Peyer's patch (tissue), 4 donors: ENCODE measurements around the gene UBAC2. TPM values are rescaled to one million over a fixed set of nuclear protein-coding genes. Genes with fewer than 3 reads are reported as not detected.

Source experiments
- DNase-seq, 3 donors: peaks; one replicate each; pipeline ENCODE4 v3.0.0-alpha.2; 2017 to 2019
- H3K27ac ChIP-seq, 4 donors: fragments of 200-600 bp; sonication (generic); one replicate each; pipeline ENCODE4 v1.5.1; 2016 to 2019
- H3K27me3 ChIP-seq, 2 donors: fragments of 200-600 bp; sonication (generic); one replicate each; pipeline ENCODE4 v1.5.1; 2019
- H3K36me3 ChIP-seq, 3 donors: fragments of 200-600 bp; sonication (generic); one replicate each; pipeline ENCODE4 v1.5.1; 2016 to 2019
- H3K4me1 ChIP-seq, 4 donors: fragments of 200-600 bp; sonication (generic); one replicate each; pipeline ENCODE4 v1.5.1; 2016 to 2019
- H3K4me3 ChIP-seq, 4 donors: fragments of 200-600 bp; sonication (generic); 1 replicate in 3 of 4; 2 replicates in 1 of 4; pipeline ENCODE4 v1.5.1; 2016 to 2019; ENCODE audit warnings: mild to moderate bottlenecking in 1 of 4
- H3K9me3 ChIP-seq, 4 donors: fragments of 200-600 bp; sonication (generic); one replicate each; pipeline ENCODE4 v1.5.1; 2016 to 2019; ENCODE audit warnings: mild to moderate bottlenecking in 1 of 4
- CTCF ChIP-seq, 6 experiments: fragments of 450-650 bp in 4 of 6; fragments of 200-600 bp in 2 of 6; sonication (generic) in 1 of 6; IDR thresholded peaks; one replicate each; pipeline ENCODE4 v1.5.1; 2017 to 2019; ENCODE audit warnings: antibody characterized with exemption in 6 of 6, mild to moderate bottlenecking in 3 of 6, moderate library complexity in 1 of 6
- POLR2A ChIP-seq, 2 donors: fragments of 450-650 bp; IDR thresholded peaks; one replicate each; pipeline ENCODE4 v1.5.1; 2017; ENCODE audit warnings: antibody characterized with exemption in 2 of 2, mild to moderate bottlenecking in 2 of 2, moderate library complexity in 2 of 2
- total RNA-seq, 4 donors: library from RNA; depleted of rRNA; stranded (reverse); fragments of >200 nt; gene quantifications; one replicate each; pipeline ENCODE4 v1.1.0, GENCODE V29; 2016

UBAC2 gene
- total RNA-seq, 4 donors from 2014 or later = 38.8 to 67.8 (median 63.4) TPM

- DNase-seq = no peak
- Histone ChIP-seq H3K4me1 (no peaks in the 10 kb centered on the region), H3K9me3 (no peaks in the 10 kb centered on the region), H3K36me3 (no peaks in the 10 kb centered on the region), H3K4me3 (no peak overlapping the region), H3K27me3 (no peaks in the 10 kb centered on the region), H3K27ac (no peak overlapping the region)
- TF ChIP-seq CTCF (IDR thresholded peaks at IDR 0.05) (no peak), POLR2A (IDR thresholded peaks at IDR 0.05) (no peak)
Measured at GRCh38 chr13:99157046-99157445, 43.6 kb upstream of the UBAC2 start.

DNA sequence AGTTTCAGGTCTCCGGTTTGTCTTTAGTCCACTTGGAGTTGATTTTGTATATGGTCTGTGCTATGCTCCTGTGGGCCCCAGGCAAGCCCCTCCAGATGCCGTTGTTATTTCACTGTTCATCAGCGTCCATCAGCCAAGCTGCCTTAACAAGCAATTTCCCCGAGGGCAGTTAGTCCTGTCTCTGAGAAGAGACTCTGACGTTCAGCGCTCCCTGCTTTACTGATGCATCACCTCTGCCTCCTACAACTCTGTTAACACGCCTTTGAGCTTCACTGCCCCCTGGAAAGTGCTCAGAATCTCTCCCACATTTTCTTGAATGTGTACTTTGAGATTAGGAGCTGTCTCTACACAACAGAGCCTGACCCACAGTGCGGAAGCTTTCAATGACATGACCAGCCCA lies 41.8 kb upstream of the UBAC2 start:
- TF ChIP-seq POLR2A (IDR thresholded peaks at IDR 0.05) (no peak), CTCF (IDR thresholded peaks at IDR 0.05) (no peak)
- no peak overlapping the region for H3K27ac ChIP-seq
- no peak overlapping the region for H3K4me3 ChIP-seq
- H3K36me3 ChIP-seq = no peaks in the 10 kb centered on the region
- H3K27me3 ChIP-seq = no peaks in the 10 kb centered on the region
- H3K4me1 ChIP-seq = no peaks in the 10 kb centered on the region
- DNase-seq = no peak
- no peaks in the 10 kb centered on the region for H3K9me3 ChIP-seq

- DNase-seq = no peak
- Histone ChIP-seq H3K4me1 (no peaks in the 10 kb centered on the region), H3K9me3 (no peaks in the 10 kb centered on the region), H3K27ac (no peak overlapping the region), H3K27me3 (no peaks in the 10 kb centered on the region), H3K36me3 (no peaks in the 10 kb centered on the region), H3K4me3 (no peak overlapping the region)
- TF ChIP-seq POLR2A (IDR thresholded peaks at IDR 0.05) (no peak), CTCF (IDR thresholded peaks at IDR 0.05) (no peak)
Measured at GRCh38 chr13:99159331-99160061, 41.2 kb upstream of the UBAC2 start.

DNA sequence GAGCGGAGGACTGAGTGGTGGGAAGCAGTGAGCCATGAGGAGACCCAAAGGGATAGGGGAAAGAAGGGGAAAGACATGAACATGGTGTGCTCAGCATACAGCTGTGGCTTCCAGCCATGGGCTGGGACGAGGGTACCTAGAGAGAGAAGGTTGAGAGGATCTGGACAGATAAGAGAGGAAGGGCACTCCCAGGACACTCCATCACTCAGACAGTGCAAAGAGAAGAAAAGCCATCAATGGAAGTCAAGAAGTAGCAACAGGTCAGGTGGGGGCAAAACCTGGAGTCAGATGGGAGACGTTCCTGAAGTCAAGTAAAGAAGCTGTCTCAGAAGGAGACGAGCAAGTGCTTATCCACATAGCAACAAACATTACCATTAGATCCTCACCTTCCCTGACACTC lies 40.2 kb upstream of the UBAC2 start:
- Histone ChIP-seq H3K36me3 (no peaks in the 10 kb centered on the region), H3K27ac (no peak overlapping the region), H3K9me3 (no peaks in the 10 kb centered on the region), H3K27me3 (no peaks in the 10 kb centered on the region), H3K4me1 (no peaks in the 10 kb centered on the region), H3K4me3 (no peak overlapping the region)
- DNase-seq = no peak
- TF ChIP-seq CTCF (IDR thresholded peaks at IDR 0.05) (no peak), POLR2A (IDR thresholded peaks at IDR 0.05) (no peak)

GRCh38 chr13:99161512-99161911 lies 39.1 kb upstream of the UBAC2 start:
- H3K9me3 ChIP-seq = no peaks in the 10 kb centered on the region
- no peaks in the 10 kb centered on the region for H3K27me3 ChIP-seq
- H3K36me3 ChIP-seq = no peaks in the 10 kb centered on the region
- DNase-seq = no peak
- H3K4me3 ChIP-seq = no peak overlapping the region
- TF ChIP-seq POLR2A (IDR thresholded peaks at IDR 0.05) (no peak), CTCF (IDR thresholded peaks at IDR 0.05) (no peak)
- no peaks in the 10 kb centered on the region for H3K4me1 ChIP-seq
- no peak overlapping the region for H3K27ac ChIP-seq
